GM21576 (cell line): ENCODE results near the gene EPB41L1.
A peak's percentile ranks its signal among the peaks of the same experiment; 100 is the strongest.

Experiments
- ATAC-seq: cut with Tn5 transposase; IDR thresholded peaks from one replicate; pipeline ENCODE4 v1.9.1; 2021; ENCODE audit warnings: mild to moderate bottlenecking, moderate library complexity; ENCODE audit not compliant: unreplicated experiment

Gene EPB41L1

GRCh38 chr20:36154700-36155628, at the start of gene EPB41L1:
Gene EPB41L1, plus strand, starts transcription at chr20:36154740. Its CDS starts 19,038 bp downstream, at chr20:36173778.
- ATAC-seq, result no peak

- ATAC-seq, result no peak
These were observed 49.7 kb upstream of the EPB41L1 start for GRCh38 chr20:36104856-36105255.

- ATAC-seq, result no peak
These were observed 48.8 kb upstream of the EPB41L1 start for GRCh38 chr20:36105711-36106226.

DNA sequence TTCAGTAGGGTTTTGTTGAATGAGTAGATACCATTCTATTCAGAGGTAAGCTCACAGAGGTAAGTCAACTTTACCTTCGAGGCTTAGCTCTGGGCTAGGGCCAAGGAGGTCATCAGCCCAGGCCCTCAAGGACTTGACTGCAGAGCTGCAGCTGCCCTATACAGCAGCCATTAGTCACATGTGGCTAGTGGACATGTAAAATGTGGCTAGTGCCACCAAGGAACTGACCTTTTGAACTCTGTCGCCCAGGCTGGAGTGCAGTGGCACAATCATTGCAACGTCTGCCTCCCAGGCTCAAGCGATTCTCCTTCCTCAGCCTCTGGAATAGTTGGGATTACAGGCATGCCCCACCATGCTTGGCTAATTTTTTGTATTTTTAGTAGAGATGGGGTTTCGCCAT, 47.9 kb upstream of the EPB41L1 start:
- ATAC-seq, result no peak

DNA sequence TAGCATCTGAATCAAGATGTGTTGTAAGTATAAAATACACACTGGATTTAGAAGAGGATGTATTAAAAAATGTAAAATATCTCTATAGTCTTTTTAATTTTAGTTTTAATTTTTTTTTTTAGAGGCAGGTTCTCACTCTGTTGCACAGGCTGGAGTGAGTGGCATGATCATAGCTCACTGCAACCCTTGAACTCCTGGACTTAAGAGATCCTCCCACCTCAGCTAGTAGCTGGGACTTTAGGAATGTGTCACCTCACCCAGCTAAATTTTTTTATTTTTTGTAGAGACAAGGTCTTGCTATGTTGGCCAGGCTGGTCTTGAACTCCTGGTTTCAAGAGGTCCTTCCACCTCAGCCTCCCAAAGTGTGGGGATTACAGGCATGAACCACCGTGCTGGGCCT, 46.7 kb upstream of the EPB41L1 start:
- ATAC-seq, result no peak

DNA sequence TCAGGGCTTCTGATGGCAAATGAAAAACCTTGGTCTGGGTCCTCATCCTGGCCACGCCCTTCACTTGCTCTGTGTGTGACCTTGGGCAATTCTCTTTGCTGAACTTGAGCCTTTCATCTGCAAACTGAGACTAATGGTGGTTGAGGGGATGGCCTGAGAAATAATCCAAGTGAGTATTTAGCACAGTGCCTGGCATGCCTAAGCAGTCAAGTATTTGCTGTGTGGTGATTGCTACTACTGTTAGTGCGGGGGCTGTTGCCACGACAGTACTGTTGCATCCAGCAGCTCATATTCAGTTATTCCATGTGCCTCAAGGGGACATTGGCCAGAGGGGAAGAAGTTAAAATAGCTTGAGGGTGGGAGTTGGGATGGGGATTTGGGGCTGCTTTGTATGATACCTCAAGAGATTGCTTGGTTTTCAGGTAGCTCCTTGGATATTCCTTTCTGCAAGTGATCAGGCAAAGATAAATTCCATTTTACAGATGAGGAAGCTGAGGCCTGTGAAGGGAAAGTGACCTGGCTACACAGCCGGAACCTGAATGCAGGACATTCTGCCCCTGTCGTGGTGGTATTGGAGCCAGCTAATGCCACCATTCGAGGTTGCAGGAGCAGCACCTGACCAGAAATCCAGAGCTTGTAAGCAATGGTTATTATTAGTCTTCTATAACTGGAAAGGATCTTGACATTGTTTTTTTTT, 45.1 kb upstream of the EPB41L1 start:
- no peak for ATAC-seq

GRCh38 chr20:36110994-36111393, 43.5 kb upstream of the EPB41L1 start:
- no peak for ATAC-seq

DNA sequence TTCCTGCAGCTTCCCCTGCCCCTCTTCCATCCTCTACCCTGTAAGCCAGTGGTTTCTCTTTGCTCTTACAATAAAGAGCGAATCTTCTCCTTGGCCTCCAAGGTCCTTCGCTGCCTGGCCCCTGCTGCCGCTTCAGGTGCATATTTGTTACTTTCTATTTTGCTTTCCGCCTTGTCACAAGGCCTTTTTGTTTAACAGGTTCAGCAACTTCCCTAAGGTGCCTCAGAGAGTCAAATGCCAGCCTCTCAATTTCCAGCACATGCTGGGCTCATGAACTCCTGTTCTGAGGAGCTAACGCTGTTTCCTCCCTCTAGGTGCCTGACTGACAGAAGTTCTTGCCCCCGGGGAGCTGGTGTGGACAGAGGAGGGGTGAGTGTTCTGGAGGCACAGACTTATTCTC, 42.4 kb upstream of the EPB41L1 start:
- no peak for ATAC-seq

- no peak for ATAC-seq
These were observed 41.5 kb upstream of the EPB41L1 start for GRCh38 chr20:36113036-36113435.

GRCh38 chr20:36113566-36114250, 40.8 kb upstream of the EPB41L1 start:
- ATAC-seq, result peak; percentile 75

GRCh38 chr20:36114707-36115106, 39.8 kb upstream of the EPB41L1 start:
- no peak for ATAC-seq

DNA sequence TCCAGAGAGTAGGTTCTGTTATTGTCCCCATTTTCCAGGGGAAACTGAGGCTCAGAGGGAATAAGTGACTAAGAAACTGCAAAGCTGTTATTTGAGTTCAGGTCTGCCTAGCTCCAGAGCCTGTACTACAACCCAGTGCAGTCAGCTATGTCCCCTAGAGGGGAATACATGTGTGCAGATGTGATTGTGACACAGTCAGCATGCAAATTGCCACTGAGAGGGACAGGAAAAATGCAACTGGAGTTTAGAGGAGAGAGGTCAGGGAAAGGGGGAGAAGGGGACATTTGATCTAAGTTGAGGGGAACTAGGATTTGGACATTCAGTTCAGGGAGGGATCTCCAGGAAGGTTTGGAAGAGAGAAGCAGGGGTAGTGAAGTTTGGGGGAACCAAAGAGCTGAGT, 38.6 kb upstream of the EPB41L1 start:
- no peak for ATAC-seq

- no peak for ATAC-seq
These were observed 37.6 kb upstream of the EPB41L1 start for GRCh38 chr20:36116807-36117441.

DNA sequence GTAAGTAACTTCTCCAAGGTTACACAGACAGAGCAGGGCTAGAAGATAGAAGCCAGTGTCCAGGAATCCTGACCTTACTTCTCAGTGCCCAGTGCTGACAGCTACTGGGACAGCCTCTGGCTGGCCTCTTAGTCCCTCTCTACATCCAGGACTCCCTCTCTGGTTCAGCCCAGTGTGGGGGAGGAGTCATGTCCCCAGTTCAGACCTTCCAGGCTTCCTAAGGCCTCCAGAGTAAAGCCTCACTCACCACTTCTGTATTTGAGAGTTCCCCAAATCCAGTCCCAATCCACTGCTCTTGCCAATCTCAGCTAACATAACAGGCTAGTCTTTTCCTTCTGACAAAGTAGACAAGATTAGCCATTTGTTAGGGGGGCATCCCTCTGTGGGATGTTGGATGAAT, 36.9 kb upstream of the EPB41L1 start:
- ATAC-seq, result no peak

GRCh38 chr20:36118371-36118770, 36.2 kb upstream of the EPB41L1 start:
- no peak for ATAC-seq

- no peak for ATAC-seq
These were observed 35.0 kb upstream of the EPB41L1 start for GRCh38 chr20:36119537-36119936.

DNA sequence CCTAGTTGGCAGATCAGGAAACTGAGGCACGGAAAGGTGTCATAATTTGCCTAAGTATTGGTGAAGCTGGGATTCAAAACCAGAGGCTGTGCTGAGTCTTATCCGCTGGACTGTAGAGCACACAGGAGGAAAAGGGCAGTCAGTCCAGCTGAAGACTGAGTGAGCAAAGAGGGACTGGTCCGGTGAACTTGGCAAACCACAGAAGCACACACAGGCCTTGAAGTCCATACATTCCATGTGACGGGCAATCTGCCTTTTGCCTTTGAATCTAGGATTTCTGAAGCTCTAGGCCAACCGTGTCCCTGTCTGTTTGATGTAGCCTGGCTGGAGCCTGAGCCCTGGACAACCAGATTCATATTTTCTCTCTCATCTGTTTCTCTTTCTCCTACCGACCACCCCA, 34.3 kb upstream of the EPB41L1 start:
- ATAC-seq, result no peak

DNA sequence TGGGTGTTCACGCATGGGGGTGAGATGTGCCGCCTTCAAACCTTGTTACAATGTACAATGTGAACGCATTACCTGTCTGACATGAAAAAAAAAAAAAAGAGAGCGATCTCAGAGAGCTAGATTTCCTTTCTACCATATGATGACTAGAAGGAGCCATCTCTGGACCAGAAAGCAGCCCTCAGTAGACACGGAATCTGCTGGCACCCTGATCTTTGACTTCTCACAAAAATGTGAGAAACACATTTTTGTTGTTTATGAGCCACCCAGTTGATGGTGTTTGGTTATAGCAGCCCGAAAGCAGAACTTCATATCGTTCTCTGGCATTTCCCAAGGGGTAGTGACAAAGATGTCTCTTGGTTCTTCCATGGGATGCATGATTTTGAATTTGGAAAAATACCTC, 33.5 kb upstream of the EPB41L1 start:
- ATAC-seq, result no peak

- no peak for ATAC-seq
These were observed 32.3 kb upstream of the EPB41L1 start for GRCh38 chr20:36121981-36122930.

DNA sequence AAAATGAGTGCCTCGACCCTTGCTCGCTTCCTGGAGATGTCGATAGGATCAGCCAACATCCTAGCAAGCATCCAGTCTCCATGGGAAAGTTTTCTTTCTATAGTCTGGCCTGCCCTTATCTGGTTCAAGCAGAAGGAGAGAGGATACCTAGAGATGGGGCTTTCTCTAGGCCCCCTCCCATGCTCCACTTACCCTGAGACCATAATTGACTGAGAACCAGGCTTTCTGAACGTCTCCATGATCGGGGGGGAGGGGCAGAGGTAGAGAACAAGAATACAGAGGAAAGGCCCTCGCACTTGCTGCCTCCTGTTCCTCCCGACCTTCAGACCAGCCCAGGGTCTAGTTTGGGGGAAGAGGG, 31.6 kb upstream of the EPB41L1 start:
- no peak for ATAC-seq
